HT-29 (cell line): ENCODE results near the gene RAI14. TPM values are rescaled to one million over a fixed set of nuclear protein-coding genes. Genes with fewer than 3 reads are reported as not detected.
A peak's percentile ranks its signal among the peaks of the same experiment; 100 is the strongest.

Experiments used
- DNase-seq: peaks from one replicate; pipeline ENCODE4 v3.0.0-alpha.2; 2015; ENCODE audit warnings: low spot score
- total RNA-seq: library from RNA; depleted of rRNA; stranded (reverse); fragments of >200 nt; shearing (Covaris generic); gene quantifications from 2 replicates; pipeline ENCODE4 v1.2.3, GENCODE V29; 2014

Gene RAI14
- total RNA-seq, 1 experiment from 2014 or later: 27.2 TPM

GRCh38 chr5:34639852-34640626, 16.1 kb upstream of the RAI14 start:
- no peak for DNase-seq

GRCh38 chr5:34648039-34648839, 7.9 kb upstream of the RAI14 start:
- no peak for DNase-seq

GRCh38 chr5:34648840-34649158, 7.3 kb upstream of the RAI14 start:
- DNase-seq: no peak

GRCh38 chr5:34651791-34652190, 4.3 kb upstream of the RAI14 start:
- no peak for DNase-seq

GRCh38 chr5:34652466-34652865, 3.7 kb upstream of the RAI14 start:
- DNase-seq: no peak

GRCh38 chr5:34652914-34653313, 3.2 kb upstream of the RAI14 start:
- DNase-seq: no peak

DNA sequence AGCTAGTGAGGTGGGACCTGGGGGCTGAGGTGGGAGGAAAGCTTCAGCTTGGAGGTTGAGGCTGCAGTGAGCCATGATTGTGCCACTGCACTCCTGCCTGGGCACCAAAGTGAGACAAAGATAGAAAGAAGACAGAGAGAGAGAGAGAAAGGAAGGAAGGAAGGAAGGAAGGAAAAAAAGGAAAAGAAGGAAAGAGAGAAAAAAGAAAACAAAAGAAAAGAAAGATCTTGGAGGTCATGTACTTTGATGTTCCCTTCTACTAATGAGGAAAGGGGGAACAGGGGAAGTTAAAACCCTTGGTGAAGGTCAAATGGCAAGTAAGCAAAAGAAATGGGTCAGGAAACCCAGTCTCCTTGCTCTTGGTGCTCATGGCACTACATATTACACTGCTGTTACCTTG, 2.4 kb upstream of the RAI14 start:
- no peak for DNase-seq

DNA sequence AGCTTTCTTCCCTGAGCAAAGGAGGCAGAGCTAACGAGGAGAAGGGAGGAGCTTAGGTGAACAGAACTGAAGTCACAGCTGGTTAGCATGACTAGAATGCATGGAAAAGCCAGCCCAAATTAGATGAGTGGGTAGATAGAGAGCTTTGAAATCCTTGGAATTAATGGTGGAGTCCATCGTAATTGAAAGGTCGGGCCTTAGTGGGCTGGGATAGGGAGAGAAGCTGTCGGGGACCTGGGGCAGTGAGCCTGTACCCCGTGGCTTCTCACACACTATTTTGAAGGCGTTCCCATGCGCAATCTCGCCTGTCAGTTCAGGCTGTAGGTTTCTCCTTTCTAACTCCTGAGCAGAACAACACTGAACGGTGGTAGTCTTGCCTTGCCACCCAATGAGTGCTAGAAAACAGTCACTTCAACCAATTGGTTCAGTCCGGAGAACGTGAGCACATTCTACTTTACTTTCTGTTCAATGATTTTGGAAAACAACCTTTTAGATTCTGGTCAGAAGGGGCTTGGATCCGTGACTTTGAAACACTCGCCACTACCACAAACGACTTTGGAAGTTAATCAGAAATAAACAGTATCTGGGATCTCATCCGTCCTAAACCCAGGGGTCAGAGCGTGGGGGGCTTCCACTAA, 655 bp upstream of the RAI14 start:
- DNase-seq: peak; percentile 86

GRCh38 chr5:34656700-34657273, 659 bp downstream of the RAI14 start:
- peak; percentile 26 for DNase-seq

GRCh38 chr5:34657274-34657921, 1.3 kb downstream of the RAI14 start:
- DNase-seq: peak; percentile 48

DNA sequence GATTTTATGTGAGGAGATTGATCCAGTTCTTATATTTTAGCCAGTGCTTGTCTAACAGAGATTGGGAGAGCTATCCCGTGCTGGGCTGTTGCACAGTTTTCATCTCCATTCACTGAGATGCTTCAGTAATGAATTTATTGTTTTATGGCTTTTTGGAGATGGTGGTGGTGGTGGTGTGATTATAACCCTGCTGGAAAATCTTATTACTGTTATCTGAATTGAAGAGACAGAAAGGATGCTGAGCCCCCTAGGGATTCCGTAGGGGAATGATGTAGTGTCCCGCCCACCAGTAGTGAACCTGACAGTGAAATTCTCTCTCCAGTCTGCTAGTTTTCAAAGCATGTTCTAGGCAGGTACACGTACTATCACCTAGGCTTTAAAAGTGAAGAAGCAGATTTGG, 1.9 kb downstream of the RAI14 start:
- DNase-seq: peak; percentile 28

- DNase-seq: no peak
Observed at GRCh38 chr5:34659168-34659567, 3.0 kb downstream of the RAI14 start.

DNA sequence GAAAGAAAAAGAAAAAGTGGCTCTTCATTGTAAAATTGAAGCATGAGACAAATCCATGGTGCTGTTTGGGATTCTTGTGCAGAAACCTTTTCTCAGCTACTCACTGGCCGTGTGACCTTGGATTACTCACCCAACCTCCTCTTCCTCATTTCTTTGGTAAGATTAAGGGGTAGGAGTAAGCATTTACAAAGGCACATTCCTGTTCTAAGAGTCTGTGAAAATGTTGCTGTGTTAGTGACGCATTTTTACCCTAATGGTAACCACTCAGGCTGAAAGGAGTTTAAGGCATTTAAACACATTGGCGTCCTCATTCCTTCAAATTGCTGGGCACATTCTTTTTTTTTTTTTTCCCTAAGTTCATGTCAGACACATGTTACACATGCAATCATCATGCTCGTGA, 4.3 kb downstream of the RAI14 start:
- no peak for DNase-seq

GRCh38 chr5:34663771-34664496, 7.8 kb downstream of the RAI14 start:
- no peak for DNase-seq

DNA sequence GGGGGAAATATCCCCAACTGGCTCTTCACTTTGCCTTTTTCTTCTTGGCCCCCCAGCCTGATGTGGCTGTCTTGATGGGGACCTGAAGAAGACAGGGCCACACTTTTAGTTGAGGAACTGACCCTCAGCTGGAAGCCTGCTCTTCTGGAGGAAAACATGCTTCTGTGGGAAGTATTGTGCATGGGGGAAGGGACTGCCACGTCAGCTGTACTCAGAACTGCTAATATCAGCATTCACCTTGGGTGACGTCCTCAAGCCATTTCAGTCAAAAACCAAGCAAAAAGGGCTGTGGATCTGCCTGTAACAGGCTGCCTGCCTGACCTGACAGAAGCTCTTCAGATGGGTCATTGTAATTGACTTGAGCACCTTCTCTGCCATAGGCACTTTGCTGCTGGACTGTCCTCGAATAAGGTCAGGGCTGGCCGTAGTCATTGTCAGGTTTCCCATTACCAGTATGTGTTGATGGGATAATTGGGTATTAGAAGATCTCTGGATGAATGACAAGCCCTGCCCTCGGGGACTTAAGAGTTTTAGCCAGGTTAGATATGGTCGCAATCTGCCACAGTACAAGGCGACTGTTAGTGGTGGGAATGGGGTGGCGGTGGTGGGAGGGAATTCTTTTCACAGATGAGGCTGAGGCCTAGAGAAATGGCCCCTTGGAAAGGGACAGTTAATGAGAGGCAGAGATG, 10.4 kb downstream of the RAI14 start:
- no peak for DNase-seq

DNA sequence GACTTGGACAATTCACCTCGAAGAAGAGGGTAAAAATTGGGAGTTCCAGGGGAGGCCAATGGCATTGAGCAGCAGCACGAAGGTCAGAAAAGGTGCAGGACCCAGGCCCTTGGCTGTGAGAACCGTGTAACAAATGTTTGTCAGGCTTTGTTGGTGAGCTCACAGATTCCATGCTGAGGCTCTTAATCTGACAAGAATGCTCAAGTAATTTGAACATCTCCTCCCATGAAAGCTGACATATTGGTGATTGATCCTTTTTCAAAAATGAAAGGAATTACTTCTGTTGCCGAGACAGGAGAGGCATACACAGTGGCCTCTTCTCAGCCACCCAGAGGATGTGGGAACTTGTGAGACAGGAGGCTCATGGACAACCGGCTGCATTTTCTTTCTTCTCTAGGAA, 11.6 kb downstream of the RAI14 start:
- DNase-seq: no peak

- DNase-seq: no peak
Observed at GRCh38 chr5:34669931-34670516, 13.9 kb downstream of the RAI14 start.

DNA sequence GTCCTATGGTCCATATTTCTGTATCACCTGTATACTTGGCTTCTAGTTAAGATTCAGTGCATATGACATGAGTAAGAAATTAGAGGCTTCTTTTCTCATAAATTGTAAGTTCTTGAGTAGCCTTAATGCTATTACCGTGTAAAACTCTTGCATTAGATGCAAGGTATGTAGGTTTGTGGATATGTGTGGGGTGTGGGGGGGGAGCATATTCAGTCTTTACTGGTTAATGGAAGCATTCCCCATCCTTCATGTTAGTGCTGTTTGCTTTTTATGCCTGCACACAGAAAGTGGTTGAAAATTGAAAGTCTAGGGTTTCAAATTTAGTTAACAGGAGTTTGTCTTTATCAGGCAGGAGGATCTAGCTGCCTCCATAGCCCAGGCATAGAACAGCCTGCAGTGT, 16.1 kb downstream of the RAI14 start:
- DNase-seq: no peak

DNA sequence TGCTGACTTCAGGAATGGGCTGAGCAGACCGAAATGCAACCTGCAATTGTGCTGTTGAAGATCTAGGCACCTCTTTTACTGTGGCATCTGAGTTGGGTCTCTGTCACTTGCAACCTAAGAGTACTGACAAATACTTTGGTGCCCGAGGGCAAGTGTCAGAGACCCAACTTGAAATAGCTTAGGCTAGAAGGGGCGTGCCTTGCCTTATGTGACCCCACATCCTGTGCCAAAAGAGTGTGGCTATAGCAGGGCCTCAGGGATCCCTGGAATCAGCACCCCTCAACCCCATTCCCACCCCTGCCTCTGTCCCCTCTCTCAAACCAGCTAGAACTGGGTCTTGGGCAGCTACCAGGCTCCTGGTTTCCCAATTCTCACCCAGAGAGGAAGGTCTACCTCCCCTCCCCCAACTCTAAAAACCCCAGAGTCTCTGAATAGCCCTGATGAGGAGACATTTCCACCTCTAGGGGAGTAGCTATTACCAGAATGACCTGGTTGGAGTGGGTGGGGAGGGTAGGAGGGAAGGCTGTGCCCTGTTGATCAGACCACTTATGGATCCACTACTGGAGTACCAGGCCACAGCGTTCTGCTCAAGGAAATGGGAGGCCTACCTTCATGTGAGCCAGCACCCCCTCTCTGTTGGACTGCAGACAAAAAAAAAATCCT, 17.5 kb downstream of the RAI14 start:
- DNase-seq: no peak

GRCh38 chr5:34674187-34674586, 18.1 kb downstream of the RAI14 start:
- no peak for DNase-seq
